Measurements from ENCODE around the gene MICAL3.
A peak's percentile ranks its signal among the peaks of the same experiment; 100 is the strongest.

DNA sequence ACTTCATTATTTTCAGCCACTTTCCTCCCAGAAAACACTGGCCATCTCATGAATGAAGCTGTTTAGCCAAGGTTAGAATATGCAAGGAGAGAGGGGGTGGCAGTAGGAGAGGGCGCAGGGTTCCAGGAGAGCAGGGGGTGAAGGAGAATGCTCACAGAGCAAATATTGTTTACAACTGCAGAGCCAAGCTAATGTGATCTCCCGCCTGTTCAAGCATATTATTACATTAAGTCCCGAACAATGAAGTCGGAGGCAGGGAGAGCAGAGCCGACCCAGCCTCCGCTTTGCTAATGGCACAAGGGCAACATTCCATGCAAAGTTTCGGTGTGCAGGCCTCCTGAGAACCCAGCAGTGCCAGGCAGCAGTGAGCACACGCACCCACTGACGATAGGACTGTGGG is 80.1 kb downstream of the MICAL3 start:
- TF ChIP-seq FOXM1 (IDR thresholded peaks at IDR 0.05; ENCODE audit: low read depth), result no peak
- TF ChIP-seq RCOR1 (IDR thresholded peaks at IDR 0.05; ENCODE audit: low read length), result 0 out of 2 replicates have a peak, but pooled peaks have one; percentile 11
- TF ChIP-seq, protein P1, sequence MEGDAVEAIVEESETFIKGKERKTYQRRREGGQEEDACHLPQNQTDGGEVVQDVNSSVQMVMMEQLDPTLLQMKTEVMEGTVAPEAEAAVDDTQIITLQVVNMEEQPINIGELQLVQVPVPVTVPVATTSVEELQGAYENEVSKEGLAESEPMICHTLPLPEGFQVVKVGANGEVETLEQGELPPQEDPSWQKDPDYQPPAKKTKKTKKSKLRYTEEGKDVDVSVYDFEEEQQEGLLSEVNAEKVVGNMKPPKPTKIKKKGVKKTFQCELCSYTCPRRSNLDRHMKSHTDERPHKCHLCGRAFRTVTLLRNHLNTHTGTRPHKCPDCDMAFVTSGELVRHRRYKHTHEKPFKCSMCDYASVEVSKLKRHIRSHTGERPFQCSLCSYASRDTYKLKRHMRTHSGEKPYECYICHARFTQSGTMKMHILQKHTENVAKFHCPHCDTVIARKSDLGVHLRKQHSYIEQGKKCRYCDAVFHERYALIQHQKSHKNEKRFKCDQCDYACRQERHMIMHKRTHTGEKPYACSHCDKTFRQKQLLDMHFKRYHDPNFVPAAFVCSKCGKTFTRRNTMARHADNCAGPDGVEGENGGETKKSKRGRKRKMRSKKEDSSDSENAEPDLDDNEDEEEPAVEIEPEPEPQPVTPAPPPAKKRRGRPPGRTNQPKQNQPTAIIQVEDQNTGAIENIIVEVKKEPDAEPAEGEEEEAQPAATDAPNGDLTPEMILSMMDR (IDR thresholded peaks at IDR 0.05), result no peak
- TF ChIP-seq, protein P2, sequence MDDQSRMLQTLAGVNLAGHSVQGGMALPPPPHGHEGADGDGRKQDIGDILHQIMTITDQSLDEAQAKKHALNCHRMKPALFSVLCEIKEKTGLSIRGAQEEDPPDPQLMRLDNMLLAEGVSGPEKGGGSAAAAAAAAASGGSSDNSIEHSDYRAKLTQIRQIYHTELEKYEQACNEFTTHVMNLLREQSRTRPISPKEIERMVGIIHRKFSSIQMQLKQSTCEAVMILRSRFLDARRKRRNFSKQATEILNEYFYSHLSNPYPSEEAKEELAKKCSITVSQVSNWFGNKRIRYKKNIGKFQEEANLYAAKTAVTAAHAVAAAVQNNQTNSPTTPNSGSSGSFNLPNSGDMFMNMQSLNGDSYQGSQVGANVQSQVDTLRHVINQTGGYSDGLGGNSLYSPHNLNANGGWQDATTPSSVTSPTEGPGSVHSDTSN (IDR thresholded peaks at IDR 0.05), result no peak
- no peak for TF ChIP-seq RFX5 (IDR thresholded peaks at IDR 0.05; ENCODE audit: low read length)
- no peak for TF ChIP-seq POLR2AphosphoS5 (IDR thresholded peaks at IDR 0.05; ENCODE audit: low read depth, low read length)
- no peak for TF ChIP-seq SIN3A (IDR thresholded peaks at IDR 0.05; ENCODE audit: borderline replicate concordance, low read depth, low read length)
